PC-9 (cell line): ENCODE data around the gene GNG5.

ENCODE experiments used
- EZH2 ChIP-seq: fragments of 200-600 bp; sonication (generic); IDR thresholded peaks from 2 replicates; pipeline ENCODE4 v1.8.0; 2017; ENCODE audit warnings: antibody characterized with exemption, low read depth
- TF ChIP-seq, protein P1 (sequence below): fragments of 200-600 bp; sonication (generic); conservative IDR thresholded peaks from 2 replicates; pipeline ENCODE4 v1.6.1; 2017; ENCODE audit warnings: mixed run types, antibody characterized with exemption, mild to moderate bottlenecking, moderate library complexity

DNA sequence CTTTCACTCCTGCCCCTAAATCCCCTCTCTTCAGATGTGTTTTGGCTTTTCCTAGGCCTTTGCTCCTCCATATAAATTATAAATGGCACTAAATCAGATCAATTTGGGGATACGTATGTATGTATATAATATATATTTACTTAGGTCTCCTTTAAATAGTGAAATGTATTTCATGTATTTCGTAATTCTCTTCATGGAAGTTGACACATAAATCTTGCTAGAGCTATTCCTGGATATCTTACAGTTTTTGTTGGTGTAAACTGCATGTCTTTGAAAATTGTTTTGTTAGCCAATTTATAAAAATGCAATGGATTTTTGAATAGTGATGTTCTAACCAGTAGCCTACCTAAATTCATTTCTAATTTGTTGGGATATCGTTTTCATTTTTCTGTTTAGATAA, 18.3 kb downstream of the GNG5 start:
- TF ChIP-seq, protein P1, sequence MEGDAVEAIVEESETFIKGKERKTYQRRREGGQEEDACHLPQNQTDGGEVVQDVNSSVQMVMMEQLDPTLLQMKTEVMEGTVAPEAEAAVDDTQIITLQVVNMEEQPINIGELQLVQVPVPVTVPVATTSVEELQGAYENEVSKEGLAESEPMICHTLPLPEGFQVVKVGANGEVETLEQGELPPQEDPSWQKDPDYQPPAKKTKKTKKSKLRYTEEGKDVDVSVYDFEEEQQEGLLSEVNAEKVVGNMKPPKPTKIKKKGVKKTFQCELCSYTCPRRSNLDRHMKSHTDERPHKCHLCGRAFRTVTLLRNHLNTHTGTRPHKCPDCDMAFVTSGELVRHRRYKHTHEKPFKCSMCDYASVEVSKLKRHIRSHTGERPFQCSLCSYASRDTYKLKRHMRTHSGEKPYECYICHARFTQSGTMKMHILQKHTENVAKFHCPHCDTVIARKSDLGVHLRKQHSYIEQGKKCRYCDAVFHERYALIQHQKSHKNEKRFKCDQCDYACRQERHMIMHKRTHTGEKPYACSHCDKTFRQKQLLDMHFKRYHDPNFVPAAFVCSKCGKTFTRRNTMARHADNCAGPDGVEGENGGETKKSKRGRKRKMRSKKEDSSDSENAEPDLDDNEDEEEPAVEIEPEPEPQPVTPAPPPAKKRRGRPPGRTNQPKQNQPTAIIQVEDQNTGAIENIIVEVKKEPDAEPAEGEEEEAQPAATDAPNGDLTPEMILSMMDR = no peak
- TF ChIP-seq EZH2 = no peak
